NOMO-1 (cell line): ENCODE measurements around the gene DNAJC1.
"Not testable (repeated sequence)": the region's sequence is repeated elsewhere in the genome, so short reads cannot be mapped to it uniquely, and the experiment has no call there.

ENCODE experiments used
- DNase-seq, 2 experiments: peaks; one replicate each; lab custom pipeline; 2025; ENCODE audit not compliant: unreplicated experiment in 2 of 2; lab: John Stamatoyannopoulos, UW

DNAJC1 gene

GRCh38 chr10:21919117-21919516 lies 84.4 kb downstream of the DNAJC1 start:
- DNase-seq = no peak

- no peak for DNase-seq
These were observed 90.9 kb downstream of the DNAJC1 start for GRCh38 chr10:21912625-21913024.

GRCh38 chr10:21910798-21911197 lies 92.7 kb downstream of the DNAJC1 start:
- DNase-seq = no peak

GRCh38 chr10:21907436-21907835 lies 96.1 kb downstream of the DNAJC1 start:
- DNase-seq = no peak

- no peak for DNase-seq
These were observed 98.6 kb downstream of the DNAJC1 start for GRCh38 chr10:21904930-21905329.

GRCh38 chr10:21899736-21900135 lies 103.8 kb downstream of the DNAJC1 start:
- DNase-seq = no peak

GRCh38 chr10:21895932-21896331 lies 107.6 kb downstream of the DNAJC1 start:
- DNase-seq = no peak

- DNase-seq = no peak
These were observed 108.7 kb downstream of the DNAJC1 start for GRCh38 chr10:21894648-21895342.

GRCh38 chr10:21891439-21891838 lies 112.1 kb downstream of the DNAJC1 start:
- no peak for DNase-seq

GRCh38 chr10:21889477-21890275 lies 113.9 kb downstream of the DNAJC1 start:
- DNase-seq = no peak

GRCh38 chr10:21888959-21889358 lies 114.6 kb downstream of the DNAJC1 start:
- no peak for DNase-seq

- no peak for DNase-seq
These were observed 117.6 kb downstream of the DNAJC1 start for GRCh38 chr10:21885940-21886339.

- no peak for DNase-seq
These were observed 130.3 kb downstream of the DNAJC1 start for GRCh38 chr10:21873198-21873597.

GRCh38 chr10:21872771-21873170 lies 130.8 kb downstream of the DNAJC1 start:
- not testable (repeated sequence) for DNase-seq

GRCh38 chr10:21870849-21871248 lies 132.7 kb downstream of the DNAJC1 start:
- no peak for DNase-seq

- not testable (repeated sequence) for DNase-seq
These were observed 134.4 kb downstream of the DNAJC1 start for GRCh38 chr10:21869087-21869486.

- DNase-seq = no peak
These were observed 142.8 kb downstream of the DNAJC1 start for GRCh38 chr10:21860718-21861117.

GRCh38 chr10:21858455-21858854 lies 145.1 kb downstream of the DNAJC1 start:
- DNase-seq = no peak

- no peak for DNase-seq
These were observed 153.9 kb downstream of the DNAJC1 start for GRCh38 chr10:21849607-21850006.

- DNase-seq = no peak
These were observed 159.9 kb downstream of the DNAJC1 start for GRCh38 chr10:21843645-21844044.

GRCh38 chr10:21841273-21841672 lies 162.3 kb downstream of the DNAJC1 start:
- DNase-seq = not testable (repeated sequence)

GRCh38 chr10:21837487-21837886 lies 166.0 kb downstream of the DNAJC1 start:
- DNase-seq = not testable (repeated sequence)
